GM19238 (cell line): ENCODE measurements around the gene TRAF5.

Experiments used
- DNase-seq: peaks from one replicate; pipeline ENCODE4 v3.0.0; 2011; ENCODE audit warnings: low spot score; ENCODE audit not compliant: insufficient read length

Gene TRAF5

DNA sequence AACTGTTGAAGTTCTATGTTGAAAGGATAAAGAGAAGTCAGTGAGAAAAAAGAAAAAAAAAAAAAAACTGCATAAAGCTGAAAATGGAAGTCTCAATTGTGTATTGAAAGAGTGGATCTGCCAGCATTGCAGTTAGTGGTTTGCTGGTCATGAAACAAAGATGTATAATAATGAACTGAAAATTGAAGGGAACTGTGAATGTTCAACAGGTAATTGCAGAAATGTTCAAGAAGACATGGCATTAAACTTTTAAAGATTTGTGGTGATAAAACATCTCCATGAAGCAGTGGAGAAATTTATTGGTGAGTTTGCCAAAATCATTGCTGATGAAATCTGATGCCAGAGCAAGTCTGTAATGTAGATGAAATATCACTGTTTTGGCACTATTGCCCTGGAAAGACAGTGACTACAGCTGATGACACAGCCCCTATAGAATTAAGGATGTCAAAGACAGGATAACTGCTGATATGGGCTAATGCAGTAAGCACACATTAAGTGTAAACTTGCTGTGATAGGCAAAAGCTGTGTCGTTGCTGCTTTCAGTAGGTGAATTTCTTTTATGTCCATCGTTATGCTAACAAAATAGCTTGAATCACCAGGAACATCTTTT lies 94.3 kb downstream of the TRAF5 start:
- DNase-seq: no peak

DNA sequence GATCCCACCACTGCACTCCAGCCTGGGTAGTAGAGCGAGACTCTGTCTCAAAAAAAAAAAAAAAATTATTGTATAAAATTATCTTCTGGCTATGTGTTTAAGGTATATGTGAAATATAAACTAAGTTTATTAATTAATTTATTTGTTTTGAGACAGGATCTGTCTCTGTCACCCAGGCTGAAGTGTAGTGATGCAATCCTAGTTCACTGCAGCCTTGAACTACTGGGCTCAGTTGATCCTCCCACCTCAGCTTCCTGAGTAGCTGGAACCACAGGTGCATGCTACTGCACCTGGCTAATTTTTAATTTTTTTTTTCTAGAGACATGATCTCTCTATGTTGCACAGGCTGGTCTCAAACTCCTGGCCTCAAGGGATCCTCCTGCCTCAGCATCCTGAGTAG lies 97.4 kb downstream of the TRAF5 start:
- DNase-seq: no peak
